ENCODE measurements around the gene ZNF438. TPM values are rescaled to one million over a fixed set of nuclear protein-coding genes. Genes with fewer than 3 reads are reported as not detected.

The ZNF438 gene
- total and polyA plus RNA-seq, 2 of the 8 experiments (the other 6 are each of a cell fraction or from before 2014, with no cell fraction given) = 0.95 to 1.7 TPM

- FAIRE-seq = no peak
- H3K23ac ChIP-seq (ENCODE audit: insufficient read length) = no peak overlapping the region
- TF ChIP-seq RNF2 (IDR thresholded peaks at IDR 0.05; ENCODE audit: borderline replicate concordance, low read depth, low read length, missing control alignments, poor library complexity, severe bottlenecking) (no peak), SP2 (IDR thresholded peaks at IDR 0.05; ENCODE audit: low read length) (no peak), SP4 (IDR thresholded peaks at IDR 0.05; ENCODE audit: low read length) (no peak), PHF8 (conservative IDR thresholded peaks at IDR 0.05; ENCODE audit: low read depth, low read length) (no peak), SIX5 (IDR thresholded peaks at IDR 0.05; ENCODE audit: low read depth, low read length) (no peak), SAP30 (IDR thresholded peaks at IDR 0.05; ENCODE audit: insufficient read depth, insufficient replicate concordance, low read length) (no peak), TBP (IDR thresholded peaks at IDR 0.05; ENCODE audit: low read depth, low read length) (no peak), MAFK (IDR thresholded peaks at IDR 0.05; ENCODE audit: low read depth, low read length) (no peak), GABPA (IDR thresholded peaks at IDR 0.05; ENCODE audit: borderline replicate concordance, insufficient read depth, low read length) (no peak), SUZ12 (IDR thresholded peaks at IDR 0.05; ENCODE audit: low read length) (no peak), TAF1 (IDR thresholded peaks at IDR 0.05; ENCODE audit: low read depth, low read length) (no peak), E2F6 (IDR thresholded peaks at IDR 0.05) (no peak), RFX5 (IDR thresholded peaks at IDR 0.05; ENCODE audit: borderline replicate concordance, low read depth, low read length) (no peak), CBX5 (IDR thresholded peaks at IDR 0.05; ENCODE audit: low read depth, low read length) (no peak)
These were observed 39.0 kb downstream of the ZNF438 start for GRCh38 chr10:30992681-30993080.

More at GRCh38 chr10:30992681-30993080, 39.0 kb downstream of the ZNF438 start:
- H3K27ac ChIP-seq (ENCODE audit: low read depth, low read length) = no peak overlapping the region
- H3K9me3 ChIP-seq (ENCODE audit: insufficient read depth in 2 of 2, low read depth in 1 of 2, low read length in 1 of 2) = peaks cover 15 to 16% of the 10 kb centered on the region in 2 experiments
- DNase-seq (ENCODE audit: low read depth in 1 of 2, low spot score in 2 of 2) = no peak
- ChIA-PET POLR2A (ENCODE audit: partially characterized antibody) (no interaction called here), CTCF (ENCODE audit: partially characterized antibody) (interaction anchor here (0.7 to 0.9 kb wide), 2 partner anchors 16 to 269 kb away, joined by 3 read pairs; no protein-coding TSS in a partner anchor)
- H2BK120ac ChIP-seq (replicated peaks; ENCODE audit: low read depth, low read length) = no peak overlapping the region
- no peaks in the 10 kb centered on the region for H4K20me1 ChIP-seq (replicated peaks in 1 of 2; ENCODE audit: control insufficient read depth in 1 of 2, insufficient read depth in 2 of 2, low read length in 2 of 2)
- H2AFZ ChIP-seq (ENCODE audit: low read length) = no peak overlapping the region
- H2BK20ac ChIP-seq (ENCODE audit: low read length) = no peak overlapping the region
- H3K4me1 ChIP-seq (replicated peaks in 1 of 4; ENCODE audit: control insufficient read depth in 3 of 4, insufficient read depth in 4 of 4, low read length in 3 of 4) = no peaks in the 10 kb centered on the region
- no peaks in the 10 kb centered on the region; a peak in 1 of 8 replicates for H3K36me3 ChIP-seq (ENCODE audit: control insufficient read depth in 2 of 4, insufficient read depth in 4 of 4, low read length in 3 of 4)
- H3K14ac ChIP-seq (ENCODE audit: insufficient read length) = no peak overlapping the region
- H3K4me3 ChIP-seq (ENCODE audit: extremely low read depth in 1 of 4, insufficient read depth in 2 of 4, low read depth in 3 of 4, low read length in 4 of 4) = no peak overlapping the region
- no peaks in the 10 kb centered on the region for H3K23me2 ChIP-seq (ENCODE audit: low read depth, low read length)
- H3K4me2 ChIP-seq (ENCODE audit: insufficient read depth in 1 of 2, low read depth in 2 of 2, low read length in 2 of 2) = no peak overlapping the region
- no peak overlapping the region for H4K91ac ChIP-seq (replicated peaks; ENCODE audit: insufficient read length, low read length)
- no peaks in the 10 kb centered on the region for H3K79me2 ChIP-seq (ENCODE audit: control insufficient read depth in 1 of 2, insufficient read depth in 2 of 2, low read length in 2 of 2)
- no peak overlapping the region for H2BK12ac ChIP-seq (ENCODE audit: low read depth, low read length)
- H3K27me3 ChIP-seq (replicated peaks in 1 of 4; ENCODE audit: control insufficient read depth in 3 of 4, extremely low read depth in 1 of 4, insufficient read depth in 3 of 4, low read length in 3 of 4) = no peaks in the 10 kb centered on the region
- WGBS, 2 experiments (ENCODE audit: extremely low coverage in 1 of 2, insufficient coverage in 1 of 2, insufficient read length in 1 of 2, insufficient replicate concordance in 2 of 2, low coverage in 1 of 2, low lambda C conversion rate in 2 of 2, missing lambda C conversion rate in 1 of 2) = 91% methylated on average over 4 of the region's 4 CpGs; no CpG with 5 or more reads in 1 of the 2 experiments
- no peak overlapping the region for H3K56ac ChIP-seq (replicated peaks; ENCODE audit: insufficient read length, low read depth, low read length)
- H2BK5ac ChIP-seq (ENCODE audit: low read depth, low read length) = no peak overlapping the region
- no peak overlapping the region for H3K9ac ChIP-seq (replicated peaks in 1 of 4; ENCODE audit: extremely low read depth in 1 of 4, low read depth in 3 of 4, low read length in 3 of 4)
- H3K79me1 ChIP-seq (ENCODE audit: low read depth, low read length) = no peaks in the 10 kb centered on the region
- H2BK15ac ChIP-seq (ENCODE audit: low read length) = no peak overlapping the region
- no peak overlapping the region for H3K4ac ChIP-seq (replicated peaks; ENCODE audit: insufficient read length, low read depth, low read length)
- no peak overlapping the region for H4K5ac ChIP-seq (ENCODE audit: insufficient read length, low read depth, low read length)
- no peak overlapping the region for H4K8ac ChIP-seq (ENCODE audit: extremely low read depth, insufficient read depth, low read length)
- H3K18ac ChIP-seq (ENCODE audit: extremely low read depth, low read length) = no peak overlapping the region
- H2AK5ac ChIP-seq (ENCODE audit: low read depth, low read length) = no peak overlapping the region
